ENCODE results near the gene EEF1AKMT2.

DNA sequence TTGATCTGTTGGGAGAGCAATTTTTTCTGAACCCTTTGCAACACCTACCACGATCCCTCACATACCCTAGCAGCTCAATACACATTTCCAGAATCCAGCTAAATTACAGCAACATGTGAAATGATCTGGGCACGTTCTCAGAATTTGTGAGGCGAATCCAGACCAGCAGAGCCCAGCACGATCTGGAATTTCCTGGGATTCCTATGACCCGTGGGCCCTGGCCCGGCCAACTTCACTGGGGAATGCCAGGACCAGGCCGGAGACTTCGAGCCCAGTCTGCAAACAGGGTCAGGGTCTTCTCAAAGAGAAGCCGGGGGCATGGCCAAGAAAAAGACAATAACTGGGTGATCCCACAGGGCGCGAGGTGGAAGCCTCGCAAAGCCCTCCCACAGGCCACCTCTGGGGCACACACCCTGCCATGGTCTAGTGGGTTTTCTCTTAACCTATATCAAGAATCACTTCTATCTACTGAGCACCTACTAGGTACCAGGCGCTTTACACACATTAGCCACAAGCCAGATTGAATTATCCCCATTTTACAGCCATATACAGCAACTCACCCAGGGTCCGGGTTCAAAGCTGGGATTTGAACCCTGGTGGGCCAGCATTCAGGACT is 81.3 kb downstream of the EEF1AKMT2 start:
- TF ChIP-seq, protein P1, sequence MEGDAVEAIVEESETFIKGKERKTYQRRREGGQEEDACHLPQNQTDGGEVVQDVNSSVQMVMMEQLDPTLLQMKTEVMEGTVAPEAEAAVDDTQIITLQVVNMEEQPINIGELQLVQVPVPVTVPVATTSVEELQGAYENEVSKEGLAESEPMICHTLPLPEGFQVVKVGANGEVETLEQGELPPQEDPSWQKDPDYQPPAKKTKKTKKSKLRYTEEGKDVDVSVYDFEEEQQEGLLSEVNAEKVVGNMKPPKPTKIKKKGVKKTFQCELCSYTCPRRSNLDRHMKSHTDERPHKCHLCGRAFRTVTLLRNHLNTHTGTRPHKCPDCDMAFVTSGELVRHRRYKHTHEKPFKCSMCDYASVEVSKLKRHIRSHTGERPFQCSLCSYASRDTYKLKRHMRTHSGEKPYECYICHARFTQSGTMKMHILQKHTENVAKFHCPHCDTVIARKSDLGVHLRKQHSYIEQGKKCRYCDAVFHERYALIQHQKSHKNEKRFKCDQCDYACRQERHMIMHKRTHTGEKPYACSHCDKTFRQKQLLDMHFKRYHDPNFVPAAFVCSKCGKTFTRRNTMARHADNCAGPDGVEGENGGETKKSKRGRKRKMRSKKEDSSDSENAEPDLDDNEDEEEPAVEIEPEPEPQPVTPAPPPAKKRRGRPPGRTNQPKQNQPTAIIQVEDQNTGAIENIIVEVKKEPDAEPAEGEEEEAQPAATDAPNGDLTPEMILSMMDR (IDR thresholded peaks at IDR 0.05; ENCODE audit: insufficient read depth, low read depth, low read length) = no peak
- no peak for TF ChIP-seq EZH2 (IDR thresholded peaks at IDR 0.05; ENCODE audit: insufficient read depth, low read length)
